K562 (cell line): ENCODE data around the gene DNAJB11. TPM values are rescaled to one million over a fixed set of nuclear protein-coding genes. Genes with fewer than 3 reads are reported as not detected.

Experiments used
- ESRRA ChIP-seq: fragments of 450-650 bp; IDR thresholded peaks from 2 replicates; pipeline ENCODE4 v1.6.1; 2014; ENCODE audit warnings: low read depth, mild to moderate bottlenecking, moderate library complexity, borderline replicate concordance
- FOXJ2 ChIP-seq: fragments of 200-800 bp; sonication (Bioruptor generic); IDR thresholded peaks from 2 replicates; pipeline ENCODE4 v1.6.1; 2016; ENCODE audit warnings: missing genetic modification characterization, missing compliant biosample characterization
- HDAC2 ChIP-seq: fragments of 450-650 bp; IDR thresholded peaks from 2 replicates; pipeline ENCODE4 v1.6.1; 2016; ENCODE audit warnings: mild to moderate bottlenecking
- SMARCA4 ChIP-seq: fragments of 450-650 bp; IDR thresholded peaks from 2 replicates; pipeline ENCODE4 v1.6.1; 2016
- SOX6 ChIP-seq: fragments of 450-650 bp; IDR thresholded peaks from 2 replicates; pipeline ENCODE4 v1.6.1; 2014; ENCODE audit warnings: mild to moderate bottlenecking
- TBL1XR1 ChIP-seq, 2 experiments: IDR thresholded peaks; 2 replicates each; pipeline ENCODE4 v1.6.1; 2012; ENCODE audit warnings: improper control_type of control experiment in 2 of 2, low read length in 2 of 2, mild to moderate bottlenecking in 1 of 2
- TCF7L2 ChIP-seq: fragments of 150-350 bp; IDR thresholded peaks from 2 replicates; pipeline ENCODE4 v1.6.1; 2016; ENCODE audit warnings: low read depth, mild to moderate bottlenecking, low read length, moderate library complexity
- polyA plus RNA-seq, 8 experiments: library from polyadenylated mRNA; depleted of rRNA in 4 of 8; stranded (reverse) in 5 of 8; unstranded in 3 of 8; fragments of >200 nt; fragmentation: Nextera tagmentation in 2 of 8; fragmentation: Illumina TruSeq in 1 of 8; extraction: Ambion mirVana in 2 of 8; extraction: Trizol in 1 of 8; gene quantifications; 2 replicates each; pipeline versions ENCODE4 v1.2.1 to v1.2.3, GENCODE V29; 2011 to 2014; ENCODE audit warnings: inconsistent platforms in 1 of 8, missing spikeins in 1 of 8
- total RNA-seq, 7 experiments: library from RNA; depleted of rRNA in 6 of 7; stranded (reverse); fragments of >200 nt in 6 of 7; fragmentation: Illumina TruSeq in 2 of 7; extraction: Trizol in 2 of 7; gene quantifications; 2 replicates each; pipeline versions ENCODE4 v1.2.1 to v1.2.3, GENCODE V29; 2011 to 2021; ENCODE audit warnings: low replicate concordance in 1 of 7
- TF ChIP-seq, protein P1 (sequence below): fragments of 200-600 bp; sonication (generic); IDR thresholded peaks from one replicate; pipeline ENCODE4 v1.6.1; 2012; ENCODE audit warnings: mild to moderate bottlenecking, low read depth, low read length, inconsistent platforms
- TF ChIP-seq, protein P2 (sequence below): fragments of 250-450 bp; sonication (Bioruptor Pico); IDR thresholded peaks from 2 replicates; pipeline ENCODE4 v1.8.0; 2022; ENCODE audit warnings: inconsistent platforms, mild to moderate bottlenecking, moderate library complexity, borderline replicate concordance

Gene DNAJB11
- total and polyA plus RNA-seq, 9 of the 15 experiments (the other 6 are each of a cell fraction or from before 2014, with no cell fraction given) = 14.8 to 74.7 (median 63.8) TPM

GRCh38 chr3:186605561-186606545 lies 35.3 kb downstream of the DNAJB11 start (continued):
- TF ChIP-seq, protein P1, sequence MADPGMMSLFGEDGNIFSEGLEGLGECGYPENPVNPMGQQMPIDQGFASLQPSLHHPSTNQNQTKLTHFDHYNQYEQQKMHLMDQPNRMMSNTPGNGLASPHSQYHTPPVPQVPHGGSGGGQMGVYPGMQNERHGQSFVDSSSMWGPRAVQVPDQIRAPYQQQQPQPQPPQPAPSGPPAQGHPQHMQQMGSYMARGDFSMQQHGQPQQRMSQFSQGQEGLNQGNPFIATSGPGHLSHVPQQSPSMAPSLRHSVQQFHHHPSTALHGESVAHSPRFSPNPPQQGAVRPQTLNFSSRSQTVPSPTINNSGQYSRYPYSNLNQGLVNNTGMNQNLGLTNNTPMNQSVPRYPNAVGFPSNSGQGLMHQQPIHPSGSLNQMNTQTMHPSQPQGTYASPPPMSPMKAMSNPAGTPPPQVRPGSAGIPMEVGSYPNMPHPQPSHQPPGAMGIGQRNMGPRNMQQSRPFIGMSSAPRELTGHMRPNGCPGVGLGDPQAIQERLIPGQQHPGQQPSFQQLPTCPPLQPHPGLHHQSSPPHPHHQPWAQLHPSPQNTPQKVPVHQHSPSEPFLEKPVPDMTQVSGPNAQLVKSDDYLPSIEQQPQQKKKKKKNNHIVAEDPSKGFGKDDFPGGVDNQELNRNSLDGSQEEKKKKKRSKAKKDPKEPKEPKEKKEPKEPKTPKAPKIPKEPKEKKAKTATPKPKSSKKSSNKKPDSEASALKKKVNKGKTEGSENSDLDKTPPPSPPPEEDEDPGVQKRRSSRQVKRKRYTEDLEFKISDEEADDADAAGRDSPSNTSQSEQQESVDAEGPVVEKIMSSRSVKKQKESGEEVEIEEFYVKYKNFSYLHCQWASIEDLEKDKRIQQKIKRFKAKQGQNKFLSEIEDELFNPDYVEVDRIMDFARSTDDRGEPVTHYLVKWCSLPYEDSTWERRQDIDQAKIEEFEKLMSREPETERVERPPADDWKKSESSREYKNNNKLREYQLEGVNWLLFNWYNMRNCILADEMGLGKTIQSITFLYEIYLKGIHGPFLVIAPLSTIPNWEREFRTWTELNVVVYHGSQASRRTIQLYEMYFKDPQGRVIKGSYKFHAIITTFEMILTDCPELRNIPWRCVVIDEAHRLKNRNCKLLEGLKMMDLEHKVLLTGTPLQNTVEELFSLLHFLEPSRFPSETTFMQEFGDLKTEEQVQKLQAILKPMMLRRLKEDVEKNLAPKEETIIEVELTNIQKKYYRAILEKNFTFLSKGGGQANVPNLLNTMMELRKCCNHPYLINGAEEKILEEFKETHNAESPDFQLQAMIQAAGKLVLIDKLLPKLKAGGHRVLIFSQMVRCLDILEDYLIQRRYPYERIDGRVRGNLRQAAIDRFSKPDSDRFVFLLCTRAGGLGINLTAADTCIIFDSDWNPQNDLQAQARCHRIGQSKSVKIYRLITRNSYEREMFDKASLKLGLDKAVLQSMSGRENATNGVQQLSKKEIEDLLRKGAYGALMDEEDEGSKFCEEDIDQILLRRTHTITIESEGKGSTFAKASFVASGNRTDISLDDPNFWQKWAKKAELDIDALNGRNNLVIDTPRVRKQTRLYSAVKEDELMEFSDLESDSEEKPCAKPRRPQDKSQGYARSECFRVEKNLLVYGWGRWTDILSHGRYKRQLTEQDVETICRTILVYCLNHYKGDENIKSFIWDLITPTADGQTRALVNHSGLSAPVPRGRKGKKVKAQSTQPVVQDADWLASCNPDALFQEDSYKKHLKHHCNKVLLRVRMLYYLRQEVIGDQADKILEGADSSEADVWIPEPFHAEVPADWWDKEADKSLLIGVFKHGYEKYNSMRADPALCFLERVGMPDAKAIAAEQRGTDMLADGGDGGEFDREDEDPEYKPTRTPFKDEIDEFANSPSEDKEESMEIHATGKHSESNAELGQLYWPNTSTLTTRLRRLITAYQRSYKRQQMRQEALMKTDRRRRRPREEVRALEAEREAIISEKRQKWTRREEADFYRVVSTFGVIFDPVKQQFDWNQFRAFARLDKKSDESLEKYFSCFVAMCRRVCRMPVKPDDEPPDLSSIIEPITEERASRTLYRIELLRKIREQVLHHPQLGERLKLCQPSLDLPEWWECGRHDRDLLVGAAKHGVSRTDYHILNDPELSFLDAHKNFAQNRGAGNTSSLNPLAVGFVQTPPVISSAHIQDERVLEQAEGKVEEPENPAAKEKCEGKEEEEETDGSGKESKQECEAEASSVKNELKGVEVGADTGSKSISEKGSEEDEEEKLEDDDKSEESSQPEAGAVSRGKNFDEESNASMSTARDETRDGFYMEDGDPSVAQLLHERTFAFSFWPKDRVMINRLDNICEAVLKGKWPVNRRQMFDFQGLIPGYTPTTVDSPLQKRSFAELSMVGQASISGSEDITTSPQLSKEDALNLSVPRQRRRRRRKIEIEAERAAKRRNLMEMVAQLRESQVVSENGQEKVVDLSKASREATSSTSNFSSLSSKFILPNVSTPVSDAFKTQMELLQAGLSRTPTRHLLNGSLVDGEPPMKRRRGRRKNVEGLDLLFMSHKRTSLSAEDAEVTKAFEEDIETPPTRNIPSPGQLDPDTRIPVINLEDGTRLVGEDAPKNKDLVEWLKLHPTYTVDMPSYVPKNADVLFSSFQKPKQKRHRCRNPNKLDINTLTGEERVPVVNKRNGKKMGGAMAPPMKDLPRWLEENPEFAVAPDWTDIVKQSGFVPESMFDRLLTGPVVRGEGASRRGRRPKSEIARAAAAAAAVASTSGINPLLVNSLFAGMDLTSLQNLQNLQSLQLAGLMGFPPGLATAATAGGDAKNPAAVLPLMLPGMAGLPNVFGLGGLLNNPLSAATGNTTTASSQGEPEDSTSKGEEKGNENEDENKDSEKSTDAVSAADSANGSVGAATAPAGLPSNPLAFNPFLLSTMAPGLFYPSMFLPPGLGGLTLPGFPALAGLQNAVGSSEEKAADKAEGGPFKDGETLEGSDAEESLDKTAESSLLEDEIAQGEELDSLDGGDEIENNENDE = no peak
- TF ChIP-seq HDAC2 (no peak), SMARCA4 (peak; percentile 68; the same call in 1 of the 2 replicates), FOXJ2 (tag) (0 out of 2 replicates have a peak, but pooled peaks have one; percentile 30), TBL1XR1 (IDR thresholded peaks at IDR 0.05; ENCODE audit: low read length in 2 of 2) (no peak), TCF7L2 (no peak), ESRRA (peak; percentile 39; the same call in 1 of the 2 replicates), SOX6 (peak; percentile 73; the same call in 1 of the 2 replicates)
- TF ChIP-seq, protein P2, sequence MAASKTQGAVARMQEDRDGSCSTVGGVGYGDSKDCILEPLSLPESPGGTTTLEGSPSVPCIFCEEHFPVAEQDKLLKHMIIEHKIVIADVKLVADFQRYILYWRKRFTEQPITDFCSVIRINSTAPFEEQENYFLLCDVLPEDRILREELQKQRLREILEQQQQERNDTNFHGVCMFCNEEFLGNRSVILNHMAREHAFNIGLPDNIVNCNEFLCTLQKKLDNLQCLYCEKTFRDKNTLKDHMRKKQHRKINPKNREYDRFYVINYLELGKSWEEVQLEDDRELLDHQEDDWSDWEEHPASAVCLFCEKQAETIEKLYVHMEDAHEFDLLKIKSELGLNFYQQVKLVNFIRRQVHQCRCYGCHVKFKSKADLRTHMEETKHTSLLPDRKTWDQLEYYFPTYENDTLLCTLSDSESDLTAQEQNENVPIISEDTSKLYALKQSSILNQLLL = no peak
